ENCODE measurements around the gene GLB1L3.

GLB1L3 gene

GRCh38 chr11:134362192-134362901 is 86.2 kb downstream of the GLB1L3 start:
- no peak for TF ChIP-seq ZBTB7A (IDR thresholded peaks at IDR 0.05; ENCODE audit: low read depth)
- TF ChIP-seq CEBPB (IDR thresholded peaks at IDR 0.05) = no peak
- no peak for TF ChIP-seq NFIC (IDR thresholded peaks at IDR 0.05)
- TF ChIP-seq CREB1 (IDR thresholded peaks at IDR 0.05; ENCODE audit: low read depth) = no peak
- no peak for TF ChIP-seq TCF12 (IDR thresholded peaks at IDR 0.05; ENCODE audit: low read depth)
- no peak for TF ChIP-seq RAD21 (IDR thresholded peaks at IDR 0.05; ENCODE audit: low read depth)
- no peak for TF ChIP-seq TEAD4 (IDR thresholded peaks at IDR 0.05)
- no peak for TF ChIP-seq EP300 (IDR thresholded peaks at IDR 0.05; ENCODE audit: borderline replicate concordance)
- TF ChIP-seq, protein P1, sequence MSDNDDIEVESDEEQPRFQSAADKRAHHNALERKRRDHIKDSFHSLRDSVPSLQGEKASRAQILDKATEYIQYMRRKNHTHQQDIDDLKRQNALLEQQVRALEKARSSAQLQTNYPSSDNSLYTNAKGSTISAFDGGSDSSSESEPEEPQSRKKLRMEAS (IDR thresholded peaks at IDR 0.05) = no peak
- TF ChIP-seq REST (IDR thresholded peaks at IDR 0.05; ENCODE audit: low read depth) = no peak
- TF ChIP-seq YY1 (IDR thresholded peaks at IDR 0.05; ENCODE audit: low read depth) = no peak
- TF ChIP-seq USF1 (IDR thresholded peaks at IDR 0.05) = no peak
- TF ChIP-seq FOXM1 (IDR thresholded peaks at IDR 0.05; ENCODE audit: borderline replicate concordance, low read depth) = no peak
- no peak for TF ChIP-seq TAF1 (IDR thresholded peaks at IDR 0.05; ENCODE audit: low read depth)

- no peak for TF ChIP-seq RAD21 (IDR thresholded peaks at IDR 0.05; ENCODE audit: low read depth)
- no peak for TF ChIP-seq YY1 (IDR thresholded peaks at IDR 0.05; ENCODE audit: low read depth)
- no peak for TF ChIP-seq EP300 (IDR thresholded peaks at IDR 0.05; ENCODE audit: borderline replicate concordance)
- no peak for TF ChIP-seq TAF1 (IDR thresholded peaks at IDR 0.05; ENCODE audit: low read depth)
- no peak for TF ChIP-seq REST (IDR thresholded peaks at IDR 0.05; ENCODE audit: low read depth)
- no peak for TF ChIP-seq USF1 (IDR thresholded peaks at IDR 0.05)
- TF ChIP-seq CEBPB (IDR thresholded peaks at IDR 0.05) = no peak
- no peak for TF ChIP-seq ZBTB7A (IDR thresholded peaks at IDR 0.05; ENCODE audit: low read depth)
- TF ChIP-seq EGR1 (IDR thresholded peaks at IDR 0.05) = no peak
- TF ChIP-seq FOXM1 (IDR thresholded peaks at IDR 0.05; ENCODE audit: borderline replicate concordance, low read depth) = no peak
- TF ChIP-seq CREB1 (IDR thresholded peaks at IDR 0.05; ENCODE audit: low read depth) = no peak
- no peak for TF ChIP-seq TEAD4 (IDR thresholded peaks at IDR 0.05)
- TF ChIP-seq TCF12 (IDR thresholded peaks at IDR 0.05; ENCODE audit: low read depth) = no peak
- TF ChIP-seq, protein P1 (IDR thresholded peaks at IDR 0.05) = no peak
- TF ChIP-seq NFIC (IDR thresholded peaks at IDR 0.05) = no peak
Measured at GRCh38 chr11:134363161-134363560, 87.0 kb downstream of the GLB1L3 start.

- no peak for TF ChIP-seq NFIC (IDR thresholded peaks at IDR 0.05)
- no peak for TF ChIP-seq CREB1 (IDR thresholded peaks at IDR 0.05; ENCODE audit: low read depth)
- TF ChIP-seq CEBPB (IDR thresholded peaks at IDR 0.05) = no peak
- no peak for TF ChIP-seq TAF1 (IDR thresholded peaks at IDR 0.05; ENCODE audit: low read depth)
- no peak for TF ChIP-seq TEAD4 (IDR thresholded peaks at IDR 0.05)
- no peak for TF ChIP-seq YY1 (IDR thresholded peaks at IDR 0.05; ENCODE audit: low read depth)
- no peak for TF ChIP-seq RAD21 (IDR thresholded peaks at IDR 0.05; ENCODE audit: low read depth)
- no peak for TF ChIP-seq REST (IDR thresholded peaks at IDR 0.05; ENCODE audit: low read depth)
- TF ChIP-seq FOXM1 (IDR thresholded peaks at IDR 0.05; ENCODE audit: borderline replicate concordance, low read depth) = no peak
- TF ChIP-seq, protein P1 (IDR thresholded peaks at IDR 0.05) = no peak
- no peak for TF ChIP-seq ZBTB7A (IDR thresholded peaks at IDR 0.05; ENCODE audit: low read depth)
- no peak for TF ChIP-seq EGR1 (IDR thresholded peaks at IDR 0.05)
- TF ChIP-seq EP300 (IDR thresholded peaks at IDR 0.05; ENCODE audit: borderline replicate concordance) = no peak
- no peak for TF ChIP-seq TCF12 (IDR thresholded peaks at IDR 0.05; ENCODE audit: low read depth)
- no peak for TF ChIP-seq USF1 (IDR thresholded peaks at IDR 0.05)
Measured at GRCh38 chr11:134363592-134363991, 87.4 kb downstream of the GLB1L3 start.

Measured in Ishikawa (cell line).